DOHH2 (cell line): ENCODE measurements around the gene NDUFA12.

Experiments
- EZH2phosphoT487 ChIP-seq: fragments of 200-600 bp; sonication (generic); IDR thresholded peaks from 2 replicates; pipeline ENCODE4 v1.6.1; 2017; ENCODE audit warnings: borderline replicate concordance, mild to moderate bottlenecking, antibody characterized with exemption, low read length, moderate library complexity, mixed read lengths
- TF ChIP-seq, protein P1 (sequence below): fragments of 200-600 bp; sonication (generic); IDR thresholded peaks from one replicate; pipeline ENCODE4 v1.5.1; 2014; ENCODE audit warnings: antibody characterized with exemption, mild to moderate bottlenecking, low read depth, low read length; ENCODE audit not compliant: poor library complexity, severe bottlenecking

DNA sequence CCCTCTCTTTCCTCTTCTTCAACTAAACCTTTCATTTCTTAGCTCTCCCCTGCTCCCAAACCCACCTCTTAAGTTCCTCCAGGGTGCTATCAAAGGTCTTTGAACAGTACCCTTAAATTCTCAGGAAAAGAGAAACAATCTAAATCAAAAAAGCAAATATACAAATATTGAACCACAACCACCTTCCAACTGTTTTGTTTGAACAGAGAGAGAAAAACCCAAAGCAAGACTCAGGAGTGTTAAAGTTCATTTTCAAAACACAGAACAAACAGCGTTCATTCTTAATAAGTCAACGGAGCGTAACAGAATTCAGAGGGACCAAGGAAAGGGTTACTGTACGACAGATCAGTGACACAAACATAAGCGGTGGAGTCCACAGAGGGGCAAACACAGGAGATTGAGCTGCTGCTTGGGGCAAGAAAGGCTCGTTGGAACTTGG, 73.3 kb downstream of the NDUFA12 start:
- TF ChIP-seq, protein P1, sequence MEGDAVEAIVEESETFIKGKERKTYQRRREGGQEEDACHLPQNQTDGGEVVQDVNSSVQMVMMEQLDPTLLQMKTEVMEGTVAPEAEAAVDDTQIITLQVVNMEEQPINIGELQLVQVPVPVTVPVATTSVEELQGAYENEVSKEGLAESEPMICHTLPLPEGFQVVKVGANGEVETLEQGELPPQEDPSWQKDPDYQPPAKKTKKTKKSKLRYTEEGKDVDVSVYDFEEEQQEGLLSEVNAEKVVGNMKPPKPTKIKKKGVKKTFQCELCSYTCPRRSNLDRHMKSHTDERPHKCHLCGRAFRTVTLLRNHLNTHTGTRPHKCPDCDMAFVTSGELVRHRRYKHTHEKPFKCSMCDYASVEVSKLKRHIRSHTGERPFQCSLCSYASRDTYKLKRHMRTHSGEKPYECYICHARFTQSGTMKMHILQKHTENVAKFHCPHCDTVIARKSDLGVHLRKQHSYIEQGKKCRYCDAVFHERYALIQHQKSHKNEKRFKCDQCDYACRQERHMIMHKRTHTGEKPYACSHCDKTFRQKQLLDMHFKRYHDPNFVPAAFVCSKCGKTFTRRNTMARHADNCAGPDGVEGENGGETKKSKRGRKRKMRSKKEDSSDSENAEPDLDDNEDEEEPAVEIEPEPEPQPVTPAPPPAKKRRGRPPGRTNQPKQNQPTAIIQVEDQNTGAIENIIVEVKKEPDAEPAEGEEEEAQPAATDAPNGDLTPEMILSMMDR: no peak
- no peak for TF ChIP-seq EZH2phosphoT487
